Omental fat pad (tissue), 4 donors: ENCODE measurements around the gene ATP2C1. TPM values are rescaled to one million over a fixed set of nuclear protein-coding genes. Genes with fewer than 3 reads are reported as not detected.

ENCODE experiments used
- ATAC-seq: fragments of 150-250 bp; one replicate; pipeline ENCODE4 v1.9.1; 2016; ENCODE audit warnings: mild to moderate bottlenecking, moderate library complexity; ENCODE audit not compliant: low FRiP score
- DNase-seq: peaks from one replicate; pipeline ENCODE4 v3.0.0-alpha.2; 2019; ENCODE audit warnings: low spot score
- CTCF ChIP-seq, 3 donors: fragments of 450-650 bp; IDR thresholded peaks; one replicate each; pipeline ENCODE4 v1.5.1; 2016 to 2017; ENCODE audit warnings: antibody characterized with exemption in 3 of 3, mild to moderate bottlenecking in 3 of 3, moderate library complexity in 2 of 3
- total RNA-seq, 4 donors: library from RNA; depleted of rRNA; stranded (reverse); fragments of >200 nt; gene quantifications; one replicate each; pipeline ENCODE4 v1.1.0, GENCODE V29; 2016

Gene ATP2C1
- total RNA-seq, 4 donors from 2014 or later = 53.2 to 63.5 (median 61.6) TPM

GRCh38 chr3:130894986-130895280 lies 1.0 kb downstream of the ATP2C1 start:
- no peak for TF ChIP-seq CTCF (IDR thresholded peaks at IDR 0.05)
- no peak for DNase-seq
- no peak for ATAC-seq

GRCh38 chr3:130895690-130896488 lies 2.0 kb downstream of the ATP2C1 start:
- TF ChIP-seq CTCF (IDR thresholded peaks at IDR 0.05) = no peak
- ATAC-seq (no peak), DNase-seq (no peak)

- DNase-seq (no peak), ATAC-seq (no peak)
- TF ChIP-seq CTCF (IDR thresholded peaks at IDR 0.05) = no peak
Measured at GRCh38 chr3:130897316-130897715, 3.4 kb downstream of the ATP2C1 start.

GRCh38 chr3:130900959-130901358 lies 7.1 kb downstream of the ATP2C1 start:
- ATAC-seq = no peak
- DNase-seq = no peak
- no peak for TF ChIP-seq CTCF (IDR thresholded peaks at IDR 0.05)

- DNase-seq (no peak), ATAC-seq (no peak)
- no peak for TF ChIP-seq CTCF (IDR thresholded peaks at IDR 0.05)
Measured at GRCh38 chr3:130901463-130902204, 7.8 kb downstream of the ATP2C1 start.

GRCh38 chr3:130903412-130903908 lies 9.6 kb downstream of the ATP2C1 start:
- DNase-seq (no peak), ATAC-seq (no peak)
- TF ChIP-seq CTCF (IDR thresholded peaks at IDR 0.05) = no peak
